Frontal cortex (tissue), 4 donors: ENCODE measurements around the gene HAUS8. TPM values are rescaled to one million over a fixed set of nuclear protein-coding genes. Genes with fewer than 3 reads are reported as not detected.

ENCODE experiments used
- DNase-seq, 2 donors: peaks; one replicate each; pipeline ENCODE4 v3.0.0; 2012; ENCODE audit warnings: low spot score in 2 of 2
- FAIRE-seq: peaks from 2 replicates; lab custom pipeline; 2012; peaks lifted over from hg19 to GRCh38; lab: Jason Lieb, UNC
- total RNA-seq: library from RNA; depleted of rRNA; stranded (reverse); fragments of >200 nt; gene quantifications from one replicate; pipeline ENCODE4 v1.2.3, GENCODE V29; 2014
- donor health status: control.
- donor health status: control.
- donor health status: control.

Gene HAUS8
- total RNA-seq, 1 donor from 2014 or later: 2.0 TPM

- FAIRE-seq (no peak), DNase-seq (no peak)
Observed at GRCh38 chr19:17077447-17078028, 2.3 kb upstream of the HAUS8 start.

- FAIRE-seq: no peak
- peak in 1 of 2 donors; percentile 35 for DNase-seq
Observed at GRCh38 chr19:17076543-17076991, 1.3 kb upstream of the HAUS8 start.

- FAIRE-seq: no peak
- peak in 1 of 2 donors; percentile 52 for DNase-seq
Observed at GRCh38 chr19:17075864-17076542, 751 bp upstream of the HAUS8 start.

GRCh38 chr19:17074634-17075034, 618 bp downstream of the HAUS8 start:
- DNase-seq (no peak), FAIRE-seq (no peak)

GRCh38 chr19:17073869-17074633, 1.2 kb downstream of the HAUS8 start:
- FAIRE-seq: no peak
- no peak for DNase-seq

- FAIRE-seq (no peak), DNase-seq (no peak)
Observed at GRCh38 chr19:17070912-17071311, 4.3 kb downstream of the HAUS8 start.

GRCh38 chr19:17070421-17070820, 4.8 kb downstream of the HAUS8 start:
- FAIRE-seq (no peak), DNase-seq (no peak)

- FAIRE-seq: no peak
Observed at GRCh38 chr19:17069193-17069592, 6.1 kb downstream of the HAUS8 start.

GRCh38 chr19:17063428-17063827, 11.8 kb downstream of the HAUS8 start:
- FAIRE-seq (no peak), DNase-seq (no peak)

More at GRCh38 chr19:17069193-17069592, 6.1 kb downstream of the HAUS8 start:
- DNase-seq: no peak

- FAIRE-seq: no peak
- no peak for DNase-seq
Observed at GRCh38 chr19:17061691-17062090, 13.6 kb downstream of the HAUS8 start.

- no peak for FAIRE-seq
- no peak for DNase-seq
Observed at GRCh38 chr19:17061205-17061604, 14.0 kb downstream of the HAUS8 start.

GRCh38 chr19:17060802-17061201, 14.4 kb downstream of the HAUS8 start:
- FAIRE-seq: no peak
- DNase-seq: no peak

GRCh38 chr19:17058236-17058635, 17.0 kb downstream of the HAUS8 start:
- FAIRE-seq (no peak), DNase-seq (no peak)

GRCh38 chr19:17055636-17056035, 19.6 kb downstream of the HAUS8 start:
- FAIRE-seq: no peak
- DNase-seq: no peak

GRCh38 chr19:17054746-17055145, 20.5 kb downstream of the HAUS8 start:
- DNase-seq (no peak), FAIRE-seq (no peak)

GRCh38 chr19:17052439-17052838, 22.8 kb downstream of the HAUS8 start:
- DNase-seq: peak in 1 of 2 donors; percentile 62
- FAIRE-seq: no peak

- no peak for FAIRE-seq
- DNase-seq: no peak
Observed at GRCh38 chr19:17049711-17050280, 25.5 kb downstream of the HAUS8 start.

GRCh38 chr19:17048885-17049453, 26.3 kb downstream of the HAUS8 start:
- DNase-seq (no peak), FAIRE-seq (no peak)

GRCh38 chr19:17045907-17046502, 29.2 kb downstream of the HAUS8 start:
- DNase-seq: no peak
- FAIRE-seq: no peak

- DNase-seq: no peak
- FAIRE-seq: no peak
Observed at GRCh38 chr19:17043744-17044143, 31.5 kb downstream of the HAUS8 start.
